OCI-LY7 (cell line): ENCODE results near the gene PRM2. TPM values are rescaled to one million over a fixed set of nuclear protein-coding genes. Genes with fewer than 3 reads are reported as not detected.
A peak's percentile ranks its signal among the peaks of the same experiment; 100 is the strongest.

Experiments used
- BruUV-seq: library from RNA; stranded (reverse); fragments of 400-500 nt; replicated peaks from 2 replicates; lab custom pipeline; 2021; lab: Mats Ljungman, UMichigan
- CTCF ChIA-PET: fragments of 300-600 bp; sonication (Branson Sonifier 250); formaldehyde crosslinking; loops from one replicate; lab custom pipeline; 2022; ENCODE audit warnings: antibody characterized with exemption; ENCODE audit not compliant: unreplicated experiment; lab: Charles Lee
- POLR2A ChIA-PET: fragments of 300-600 bp; sonication (Branson Sonifier 250); formaldehyde crosslinking; loops from one replicate; lab custom pipeline; 2022; ENCODE audit warnings: antibody characterized with exemption; lab: Charles Lee
- DNase-seq: peaks from one replicate; pipeline ENCODE4 v3.0.0-alpha.2; 2015; ENCODE audit warnings: low spot score
- H2AFZ ChIP-seq: fragments of 200-600 bp; sonication (generic), shearing (Covaris generic); 2 replicates; pipeline ENCODE4 v1.6.1; 2014; ENCODE audit warnings: mild to moderate bottlenecking, antibody characterized with exemption, low read length, moderate library complexity
- H3K27ac ChIP-seq: fragments of 200-600 bp; sonication (generic); 2 replicates; pipeline ENCODE4 v1.5.1; 2014; ENCODE audit warnings: mixed run types, low read depth, mild to moderate bottlenecking, moderate library complexity, low read length, inconsistent platforms; ENCODE audit not compliant: poor library complexity, severe bottlenecking
- H3K36me3 ChIP-seq: fragments of 200-600 bp; sonication (generic); 2 replicates; pipeline ENCODE4 v1.6.1; 2014; ENCODE audit warnings: mild to moderate bottlenecking, antibody characterized with exemption, low read length, moderate library complexity, mixed read lengths; ENCODE audit not compliant: insufficient read depth
- H3K4me1 ChIP-seq: fragments of 200-600 bp; sonication (generic); 2 replicates; pipeline ENCODE4 v1.5.1; 2014; ENCODE audit warnings: mild to moderate bottlenecking, low read length; ENCODE audit not compliant: insufficient read depth, poor library complexity, severe bottlenecking
- H3K4me2 ChIP-seq: fragments of 200-600 bp; sonication (generic); 2 replicates; pipeline ENCODE4 v1.6.1; 2014; ENCODE audit warnings: mild to moderate bottlenecking, low read length
- H3K4me3 ChIP-seq: fragments of 200-600 bp; sonication (generic); 2 replicates; pipeline ENCODE4 v1.5.1; 2014; ENCODE audit warnings: mild to moderate bottlenecking, low read depth, low read length; ENCODE audit not compliant: poor library complexity, severe bottlenecking
- H3K79me2 ChIP-seq: fragments of 200-600 bp; sonication (generic); 2 replicates; pipeline ENCODE4 v1.6.1; 2016; ENCODE audit warnings: low read depth, mild to moderate bottlenecking, low read length, moderate library complexity, mixed read lengths; ENCODE audit not compliant: insufficient read depth
- H3K9me2 ChIP-seq: fragments of 200-600 bp; sonication (generic); 2 replicates; pipeline ENCODE4 v1.6.1; 2016; ENCODE audit warnings: mild to moderate bottlenecking, low read length, mixed read lengths; ENCODE audit not compliant: insufficient read depth
- H3K9me3 ChIP-seq: fragments of 200-600 bp; sonication (generic); 2 replicates; pipeline ENCODE4 v1.6.1; 2014; ENCODE audit warnings: mild to moderate bottlenecking, mixed run types, low read length, mixed read lengths
- H4K20me1 ChIP-seq: fragments of 200-600 bp; sonication (generic); 2 replicates; pipeline ENCODE4 v1.6.1; 2014; ENCODE audit warnings: mild to moderate bottlenecking, antibody characterized with exemption, low read length, moderate library complexity, mixed read lengths; ENCODE audit not compliant: insufficient read depth
- EZH2phosphoT487 ChIP-seq: fragments of 200-600 bp; sonication (generic); IDR thresholded peaks from 2 replicates; pipeline ENCODE4 v1.6.1; 2018; ENCODE audit warnings: low read depth, borderline replicate concordance, mild to moderate bottlenecking, mixed run types, antibody characterized with exemption, low read length, moderate library complexity, mixed read lengths
- intact Hi-C: fragments of 100-400 bp; cut with micrococcal nuclease; formaldehyde crosslinking; loops from one replicate; pipeline ENCODE4 v1.10.0; 2022; ENCODE audit not compliant: unreplicated experiment
- total RNA-seq, 2 experiments: library from RNA; depleted of rRNA in 1 of 2; stranded (reverse); fragments of >200 nt in 1 of 2; shearing (Covaris generic) in 1 of 2; gene quantifications; 2 replicates each; pipeline ENCODE4 v1.2.3, GENCODE V29; 2014 to 2022
- TF ChIP-seq, protein P1 (sequence below): fragments of 200-600 bp; sonication (generic); conservative IDR thresholded peaks from 2 replicates; pipeline ENCODE4 v1.5.1; 2014; ENCODE audit warnings: mild to moderate bottlenecking, antibody characterized with exemption, low read length, moderate library complexity, mixed read lengths

PRM2 gene
- total RNA-seq, 2 experiments from 2014 or later = not detected

DNA sequence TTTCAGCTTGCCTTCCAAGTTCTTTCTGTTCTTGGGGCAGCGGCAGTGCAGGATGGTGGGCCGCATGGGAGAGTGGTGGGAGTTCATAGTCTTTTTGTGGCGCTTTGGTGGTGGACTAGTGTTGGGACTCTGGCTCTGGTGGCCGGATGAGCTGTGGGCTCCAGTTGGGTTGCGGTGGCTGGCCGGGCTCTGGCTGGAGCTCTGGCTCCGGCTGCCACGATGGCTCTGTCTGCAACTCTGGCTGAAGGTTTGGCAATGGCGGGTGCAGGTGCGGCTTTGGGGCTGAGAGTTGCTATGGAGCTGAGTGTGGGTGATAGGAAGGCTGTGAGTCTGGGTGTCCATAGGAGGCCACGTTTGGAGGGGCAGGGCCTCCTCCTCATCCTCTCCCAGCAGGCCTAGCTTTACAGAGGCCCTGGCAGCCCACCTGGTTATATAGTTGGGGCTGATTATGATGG, 7.3 kb downstream of the PRM2 start, which contains the start of gene TNP2:
TNP2 (minus strand) TSS at position 405 of the 455 bp plus-strand sequence; CDS start at position 342, 63 bp downstream.
- peaks cover 11% of the 10 kb centered on the region for H3K4me1 ChIP-seq
- no peaks in the 10 kb centered on the region for H3K9me2 ChIP-seq
- H3K36me3 ChIP-seq = no peaks in the 10 kb centered on the region
- H3K4me3 ChIP-seq = no peak within 1 kb of the TSS
- no peak within 1 kb of the TSS for H2AFZ ChIP-seq
- no peak within 1 kb of the TSS for H3K4me2 ChIP-seq
- BruUV-seq = no TSS peak
- ChIA-PET POLR2A (no interaction called here), CTCF (interaction anchor here (0.5 kb wide), 1 partner anchor 301 kb away, joined by 3 read pairs; no protein-coding TSS in a partner anchor)
- DNase-seq = no peak
- H4K20me1 ChIP-seq = no peaks in the 10 kb centered on the region
- TF ChIP-seq, protein P1, sequence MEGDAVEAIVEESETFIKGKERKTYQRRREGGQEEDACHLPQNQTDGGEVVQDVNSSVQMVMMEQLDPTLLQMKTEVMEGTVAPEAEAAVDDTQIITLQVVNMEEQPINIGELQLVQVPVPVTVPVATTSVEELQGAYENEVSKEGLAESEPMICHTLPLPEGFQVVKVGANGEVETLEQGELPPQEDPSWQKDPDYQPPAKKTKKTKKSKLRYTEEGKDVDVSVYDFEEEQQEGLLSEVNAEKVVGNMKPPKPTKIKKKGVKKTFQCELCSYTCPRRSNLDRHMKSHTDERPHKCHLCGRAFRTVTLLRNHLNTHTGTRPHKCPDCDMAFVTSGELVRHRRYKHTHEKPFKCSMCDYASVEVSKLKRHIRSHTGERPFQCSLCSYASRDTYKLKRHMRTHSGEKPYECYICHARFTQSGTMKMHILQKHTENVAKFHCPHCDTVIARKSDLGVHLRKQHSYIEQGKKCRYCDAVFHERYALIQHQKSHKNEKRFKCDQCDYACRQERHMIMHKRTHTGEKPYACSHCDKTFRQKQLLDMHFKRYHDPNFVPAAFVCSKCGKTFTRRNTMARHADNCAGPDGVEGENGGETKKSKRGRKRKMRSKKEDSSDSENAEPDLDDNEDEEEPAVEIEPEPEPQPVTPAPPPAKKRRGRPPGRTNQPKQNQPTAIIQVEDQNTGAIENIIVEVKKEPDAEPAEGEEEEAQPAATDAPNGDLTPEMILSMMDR = no peak
- no peak for TF ChIP-seq EZH2phosphoT487
- no peaks in the 10 kb centered on the region for H3K79me2 ChIP-seq
- no peaks in the 10 kb centered on the region for H3K9me3 ChIP-seq
- intact Hi-C loops = no loop called here
- no peak within 1 kb of the TSS for H3K27ac ChIP-seq

DNA sequence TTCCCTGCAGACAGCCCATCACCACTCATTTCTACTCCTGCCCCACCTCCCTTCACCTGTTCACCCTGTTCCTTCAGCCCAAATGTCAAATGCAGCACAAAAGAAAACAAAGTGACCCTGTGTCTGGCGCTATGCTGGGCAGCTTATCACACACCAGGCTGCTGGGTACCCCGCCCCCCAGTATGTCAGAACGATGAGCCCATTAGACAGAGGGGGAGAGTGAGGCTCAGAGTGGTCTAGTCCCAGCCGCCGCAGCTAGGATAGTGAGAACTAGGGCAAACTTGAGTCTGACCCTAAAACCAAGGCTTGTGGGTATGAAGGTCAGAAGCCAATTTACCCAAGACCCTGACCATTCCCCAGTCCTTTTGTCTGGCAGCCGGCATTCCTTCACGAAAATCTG, 11.2 kb downstream of the PRM2 start:
- Histone ChIP-seq H3K4me1 (peaks cover 18% of the 10 kb centered on the region), H4K20me1 (no peaks in the 10 kb centered on the region), H3K9me2 (no peaks in the 10 kb centered on the region), H3K27ac (no peak overlapping the region), H3K4me2 (no peak overlapping the region), H3K4me3 (no peak overlapping the region), H3K9me3 (no peaks in the 10 kb centered on the region), H3K36me3 (no peaks in the 10 kb centered on the region), H3K79me2 (no peaks in the 10 kb centered on the region), H2AFZ (no peak overlapping the region)
- intact Hi-C loops = no loop called here
- ChIA-PET POLR2A (no interaction called here), CTCF (no interaction called here)
- no TSS peak for BruUV-seq
- no peak for DNase-seq
- TF ChIP-seq, protein P1 = no peak
- no peak for TF ChIP-seq EZH2phosphoT487

DNA sequence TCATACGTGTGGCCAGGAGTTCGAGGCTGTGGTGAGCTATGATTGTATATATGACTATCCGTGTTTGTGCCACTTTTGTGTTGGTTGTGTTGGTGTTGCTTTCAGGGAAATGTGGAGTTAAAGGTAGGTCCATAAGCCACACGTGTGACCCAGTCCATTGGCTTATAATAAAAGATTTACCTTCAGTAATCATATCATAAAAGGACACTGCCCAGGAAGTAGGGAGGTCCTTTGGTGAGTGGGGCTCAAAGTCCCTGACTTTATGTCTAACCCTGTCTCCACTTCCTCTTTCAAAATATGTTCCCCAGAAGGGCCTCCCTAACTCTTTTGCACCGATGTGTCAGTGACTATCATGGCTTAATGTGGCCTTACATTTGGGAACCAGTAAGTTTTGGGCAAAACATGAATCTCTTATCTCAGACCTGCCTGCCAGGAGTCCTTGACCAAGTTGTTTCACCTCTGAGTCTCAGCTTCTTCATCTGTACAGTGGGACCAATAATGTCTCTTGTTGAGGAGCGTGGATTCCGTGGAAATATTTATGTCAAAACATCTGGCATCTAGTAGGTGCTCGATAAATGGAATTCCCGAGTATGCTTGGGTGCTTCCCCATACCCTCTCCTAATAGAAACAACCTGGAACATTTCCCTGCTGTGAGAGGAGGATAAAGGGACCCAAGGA, 12.0 kb downstream of the PRM2 start:
- Histone ChIP-seq H3K36me3 (no peaks in the 10 kb centered on the region), H3K79me2 (no peaks in the 10 kb centered on the region), H3K4me3 (no peak overlapping the region), H3K9me3 (no peaks in the 10 kb centered on the region), H3K4me1 (peaks cover 19% of the 10 kb centered on the region), H4K20me1 (no peaks in the 10 kb centered on the region), H3K27ac (peak overlapping the region; percentile 3), H3K4me2 (peak overlapping the region; percentile 43), H3K9me2 (no peaks in the 10 kb centered on the region), H2AFZ (peak overlapping the region; percentile 84)
- ChIA-PET POLR2A (interaction anchor here (0.6 kb wide), 2 partner anchors 31 to 106 kb away, joined by 3 to 4 read pairs; no protein-coding TSS in a partner anchor), CTCF (no interaction called here)
- intact Hi-C loops = no loop called here
- peak; percentile 39 for DNase-seq
- BruUV-seq = no TSS peak
- TF ChIP-seq EZH2phosphoT487 = no peak
- TF ChIP-seq, protein P1 = no peak
